Measurements from ENCODE around the gene PLEKHS1. TPM values are rescaled to one million over a fixed set of nuclear protein-coding genes. Genes with fewer than 3 reads are reported as not detected.
"Not testable (repeated sequence)": the region's sequence is repeated elsewhere in the genome, so short reads cannot be mapped to it uniquely, and the experiment has no call there.

The PLEKHS1 gene
- total and polyA plus RNA-seq, 11 donors: not detected

GRCh38 chr10:113767222-113767621, 15.7 kb downstream of the PLEKHS1 start:
- WGBS, 4 donors: 63 to 73% (median 70%) methylated on average over 2 of the region's 2 CpGs
- Histone ChIP-seq H3K4me3 (no peak overlapping the region), H3K9me3 (peaks cover 0 to 16% (median 0%) of the 10 kb centered on the region in 12 donors), H3K4me1 (no peaks in the 10 kb centered on the region), H3K27me3 (peaks cover 0 to 42% (median 3%) of the 10 kb centered on the region in 9 donors), H3K36me3 (no peaks in the 10 kb centered on the region), H3K27ac (no peak overlapping the region)
- intact Hi-C loops (cut with DNase I): no loop called here
- no peak for DNase-seq
- TF ChIP-seq CTCF (IDR thresholded peaks at IDR 0.05) (no peak), POLR2A (IDR thresholded peaks at IDR 0.05) (no peak)
- no peak for ATAC-seq

GRCh38 chr10:113770346-113770745, 18.9 kb downstream of the PLEKHS1 start:
- H3K36me3 ChIP-seq: no peaks in the 10 kb centered on the region
- peak in 3 of 4 donors; percentile 34 to 74 (median 69) for ATAC-seq
- intact Hi-C loops (cut with DNase I): no loop called here

GRCh38 chr10:113771131-113771530, 19.6 kb downstream of the PLEKHS1 start:
- intact Hi-C loops (cut with DNase I); H3K36me3 ChIP-seq; H3K9me3 ChIP-seq; H3K4me3 ChIP-seq; H3K27ac ChIP-seq; H3K4me1 ChIP-seq; ATAC-seq; DNase-seq: not testable (repeated sequence)
- 79 to 91% (median 82%) methylated on average over 3 of the region's 3 CpGs for whole genome bisulfite sequencing, 4 donors
- H3K27me3 ChIP-seq: peaks cover 0 to 46% (median 8%) of the 10 kb centered on the region in 9 donors

More at GRCh38 chr10:113770346-113770745, 18.9 kb downstream of the PLEKHS1 start:
- no peaks in the 10 kb centered on the region for H3K9me3 ChIP-seq
- no peak for DNase-seq
- H3K27me3 ChIP-seq: peaks cover 0 to 47% (median 8%) of the 10 kb centered on the region in 9 donors
- no peak overlapping the region for H3K27ac ChIP-seq
- 46 to 55% (median 49%) methylated on average over 4 of the region's 4 CpGs for WGBS, 4 donors
- no peaks in the 10 kb centered on the region for H3K4me1 ChIP-seq
- H3K4me3 ChIP-seq: no peak overlapping the region
- TF ChIP-seq CTCF (IDR thresholded peaks at IDR 0.05): no peak
- TF ChIP-seq POLR2A (IDR thresholded peaks at IDR 0.05): no peak

GRCh38 chr10:113775686-113776294, 24.3 kb downstream of the PLEKHS1 start:
- no peaks in the 10 kb centered on the region for H3K9me3 ChIP-seq
- H3K4me3 ChIP-seq: no peak overlapping the region
- H3K36me3 ChIP-seq: no peaks in the 10 kb centered on the region
- H3K27ac ChIP-seq: no peak overlapping the region
- DNase-seq (no peak), ATAC-seq (no peak)
- intact Hi-C loops (cut with DNase I): no loop called here
- no peaks in the 10 kb centered on the region for H3K4me1 ChIP-seq
- H3K27me3 ChIP-seq: peaks cover 0 to 19% (median 4%) of the 10 kb centered on the region in 9 donors
- no peak for TF ChIP-seq POLR2A (IDR thresholded peaks at IDR 0.05)
- TF ChIP-seq CTCF (IDR thresholded peaks at IDR 0.05): no peak
- WGBS, 4 donors: 60 to 74% (median 64%) methylated on average over 4 of the region's 4 CpGs

- Histone ChIP-seq H3K4me3 (no peak overlapping the region), H3K4me1 (no peaks in the 10 kb centered on the region), H3K9me3 (no peaks in the 10 kb centered on the region), H3K27me3 (peaks cover 0 to 13% (median under 1%) of the 10 kb centered on the region in 9 donors), H3K27ac (no peak overlapping the region), H3K36me3 (no peaks in the 10 kb centered on the region)
- 79 to 92% (median 87%) methylated on average over 1 of the region's 1 CpG for WGBS, 4 donors
- no peak for TF ChIP-seq POLR2A (IDR thresholded peaks at IDR 0.05)
- no peak for TF ChIP-seq CTCF (IDR thresholded peaks at IDR 0.05)
- ATAC-seq (no peak), DNase-seq (no peak)
- intact Hi-C loops (cut with DNase I): no loop called here
These were observed 25.1 kb downstream of the PLEKHS1 start for GRCh38 chr10:113776553-113776952.
